ENCODE measurements around the gene FILIP1L.
"Not testable (repeated sequence)": the region's sequence is repeated elsewhere in the genome, so short reads cannot be mapped to it uniquely, and the experiment has no call there.

The FILIP1L gene

GRCh38 chr3:100096866-100097265, 17.4 kb downstream of the FILIP1L start:
- DNase-seq = no peak

- DNase-seq = not testable (repeated sequence)
Measured at GRCh38 chr3:100096286-100096685, 18.0 kb downstream of the FILIP1L start.

- DNase-seq = no peak
Measured at GRCh38 chr3:100093831-100094230, 20.5 kb downstream of the FILIP1L start.

DNA sequence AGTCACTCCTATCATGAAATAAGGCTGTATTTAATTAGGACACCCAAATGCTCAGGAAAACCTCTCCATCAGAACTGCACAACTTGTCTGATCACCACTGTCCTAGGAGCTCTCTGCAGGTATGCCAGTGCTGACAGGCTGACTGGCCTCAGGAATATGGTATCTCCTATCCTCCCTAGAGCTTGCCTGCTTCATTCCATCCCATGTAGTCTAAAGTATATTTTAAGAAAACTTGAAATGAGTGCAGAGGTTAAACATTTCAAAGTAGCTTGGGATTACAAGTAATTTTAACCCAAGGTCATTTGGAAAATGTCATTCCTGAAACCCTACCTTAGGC, 23.7 kb downstream of the FILIP1L start:
- no peak for DNase-seq

DNA sequence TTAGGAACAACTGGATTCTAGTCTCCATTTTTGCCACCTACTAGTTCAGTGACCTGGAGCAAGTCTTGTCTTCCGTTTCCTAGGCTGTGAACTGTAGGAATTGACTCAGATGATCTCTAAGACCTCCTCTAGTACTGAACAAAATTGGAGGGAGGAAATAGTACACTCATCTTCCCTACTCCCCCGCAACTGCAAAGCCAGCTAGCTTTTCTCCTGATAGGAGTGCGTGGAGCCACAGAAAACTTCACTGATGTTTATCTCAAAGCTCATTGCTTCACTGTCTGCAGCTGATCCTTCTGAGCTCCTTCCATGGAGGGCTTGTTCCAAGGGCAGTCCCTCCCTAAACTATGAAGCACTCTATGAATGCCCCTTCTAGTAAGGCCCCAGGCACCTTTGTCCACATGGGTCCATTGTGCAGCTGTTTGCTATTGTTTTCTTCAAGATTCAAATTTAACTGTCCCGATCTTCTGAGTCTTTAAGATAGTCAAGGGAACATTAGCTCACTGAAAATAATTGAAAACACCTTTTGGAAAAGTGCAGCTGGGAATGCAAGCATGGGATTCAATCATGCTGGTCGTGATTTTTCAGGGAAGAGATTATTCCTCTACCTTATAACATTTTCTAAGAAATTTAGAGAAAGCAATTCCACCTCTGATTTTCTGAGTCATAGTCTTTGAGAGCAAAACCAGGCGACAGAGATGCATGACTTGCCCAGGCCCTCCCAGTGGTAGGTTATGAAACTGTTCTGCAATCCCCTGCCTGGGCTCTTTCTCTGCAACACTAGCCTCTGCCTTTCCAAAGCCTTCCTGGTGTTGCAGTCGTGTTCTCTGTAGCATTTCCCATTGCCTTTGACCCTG, 24.3 kb downstream of the FILIP1L start:
- peak; percentile 70 to 90 for DNase-seq

DNA sequence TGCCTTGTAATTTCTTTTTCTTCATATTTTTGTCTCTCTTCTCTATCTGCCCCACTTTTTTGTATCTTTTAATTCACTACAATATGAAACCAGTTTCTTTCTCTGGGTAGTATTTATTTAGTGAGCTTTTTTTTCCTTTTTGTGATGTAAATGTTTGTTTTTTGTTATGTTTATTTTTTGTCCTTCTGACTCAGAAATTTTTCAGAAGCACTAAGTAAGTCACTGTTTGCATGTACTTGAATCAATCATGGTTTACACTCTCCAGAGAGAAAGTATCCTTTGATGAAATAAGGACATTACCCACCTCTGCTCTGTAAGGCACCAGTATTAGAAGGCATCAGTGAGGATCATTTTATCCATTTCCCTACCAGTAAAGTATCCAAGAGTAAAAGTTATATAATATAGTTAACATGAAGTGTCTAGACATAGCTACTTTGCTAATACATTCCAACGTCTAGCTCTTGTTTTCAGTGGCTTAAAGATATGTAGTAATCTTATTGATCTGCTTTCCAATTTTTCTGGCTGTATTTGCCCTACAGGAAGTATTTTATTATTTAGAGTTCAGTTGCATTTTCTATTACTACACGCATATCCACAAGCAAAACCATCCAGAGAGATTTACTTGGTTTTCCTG, 25.4 kb downstream of the FILIP1L start:
- no peak for DNase-seq

GRCh38 chr3:100087198-100087597, 27.1 kb downstream of the FILIP1L start:
- no peak for DNase-seq

DNA sequence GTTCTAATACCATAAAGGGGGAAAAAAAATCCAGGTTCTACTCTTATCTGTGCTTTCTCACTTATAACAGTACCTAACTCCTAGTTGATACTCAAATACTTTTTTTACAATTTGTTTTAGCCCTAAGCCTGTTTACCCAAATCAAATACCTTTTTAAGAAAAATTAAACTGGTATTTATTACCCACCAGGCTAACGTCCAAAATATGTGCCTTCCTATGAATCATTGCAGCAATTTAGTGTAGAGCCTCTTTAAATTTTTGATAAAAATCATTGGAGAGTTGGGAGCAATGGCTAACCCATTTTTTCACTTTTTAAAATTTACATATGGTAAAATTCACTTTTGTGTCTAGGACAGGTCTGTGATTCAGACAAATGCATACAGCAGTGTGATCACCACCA, 27.9 kb downstream of the FILIP1L start:
- no peak for DNase-seq

- peak; percentile 78 to 87 for DNase-seq
Measured at GRCh38 chr3:100084100-100084806, 30.0 kb downstream of the FILIP1L start.

DNA sequence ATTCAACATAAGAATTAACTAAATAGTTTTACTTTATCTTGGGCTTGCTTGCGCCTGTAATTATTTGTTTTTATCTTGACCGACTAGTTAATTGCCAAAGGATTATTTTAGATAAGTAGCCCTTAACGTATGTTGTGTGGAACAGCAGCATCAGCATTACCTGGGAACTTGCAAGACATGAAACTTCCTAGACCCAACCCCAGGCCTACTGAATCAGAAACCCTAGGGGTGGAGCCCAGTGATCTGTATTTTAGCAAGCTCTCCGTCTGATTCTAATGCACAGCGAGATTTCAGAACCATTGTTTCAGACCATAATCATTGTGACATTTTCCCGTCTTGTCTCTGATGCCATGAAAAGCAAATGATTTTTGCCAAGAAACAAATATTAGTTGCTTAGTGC, 31.1 kb downstream of the FILIP1L start:
- no peak for DNase-seq

DNA sequence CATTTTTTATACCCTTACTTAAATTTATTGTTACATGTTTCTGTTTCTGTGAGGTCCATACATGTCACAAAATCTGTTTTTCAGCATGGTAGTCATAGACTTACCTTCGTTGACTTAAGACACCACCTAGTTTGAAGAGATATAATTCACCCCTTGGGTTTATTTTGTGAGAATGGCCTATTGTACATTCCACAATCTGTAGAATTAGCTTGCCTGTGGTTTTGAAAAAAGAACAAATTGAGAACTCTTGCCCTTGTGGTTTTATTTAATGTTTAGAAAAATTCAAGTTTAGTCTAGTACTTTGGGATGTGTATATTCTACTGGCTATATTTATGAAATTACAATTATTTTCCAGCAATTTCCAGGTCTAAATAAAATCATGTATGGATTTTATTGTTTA, 31.6 kb downstream of the FILIP1L start:
- no peak for DNase-seq

DNA sequence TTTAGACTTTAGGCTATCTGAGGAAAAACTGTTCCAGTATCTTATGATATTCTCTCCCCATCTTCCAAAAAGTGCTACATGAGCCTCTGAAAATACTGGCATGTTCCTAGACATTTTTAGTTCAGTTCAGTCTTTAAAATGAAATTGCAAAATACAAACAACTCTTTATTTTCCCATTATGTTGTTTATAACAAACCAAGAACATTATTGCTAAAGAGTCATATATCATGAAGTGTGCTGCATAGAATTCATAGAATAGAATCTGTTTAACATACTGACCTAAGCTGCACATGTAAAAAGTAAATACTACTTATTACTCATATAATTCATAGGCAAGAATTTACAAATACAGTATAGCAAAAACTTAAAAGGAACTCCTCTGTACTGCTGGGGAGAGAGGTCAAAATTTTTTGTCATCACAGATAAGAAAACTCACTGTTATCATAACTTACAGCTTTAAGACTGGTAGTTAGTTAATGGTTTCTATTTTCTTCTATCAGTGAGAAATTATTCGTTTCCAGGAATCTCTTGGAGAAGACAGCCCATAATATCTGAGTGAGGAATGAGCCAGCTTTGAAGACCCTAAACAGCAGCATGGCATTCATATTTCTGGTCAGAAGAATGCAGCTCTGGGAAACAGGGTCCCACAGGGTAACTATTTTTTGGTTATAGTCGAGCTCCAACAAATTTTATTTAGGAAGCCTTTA, 32.2 kb downstream of the FILIP1L start:
- DNase-seq = no peak

DNA sequence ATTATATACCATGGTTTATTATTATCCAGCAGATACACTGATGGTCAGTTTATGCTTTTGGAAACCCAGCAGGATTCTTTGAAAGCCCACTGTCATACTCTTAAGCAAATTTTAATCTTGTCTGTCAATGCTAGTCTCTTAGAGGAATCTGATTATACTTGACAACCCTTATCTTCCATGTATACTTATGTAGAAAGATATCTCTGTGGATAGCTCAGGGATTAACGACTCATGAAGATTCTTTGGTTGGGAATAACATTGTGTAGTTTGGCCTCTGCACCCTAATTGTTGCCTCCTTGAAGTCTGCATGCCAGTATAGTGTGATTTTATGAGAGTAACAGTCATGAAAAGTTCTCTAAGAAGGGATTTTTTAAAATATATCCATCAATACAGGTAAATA, 33.0 kb downstream of the FILIP1L start:
- no peak for DNase-seq

DNA sequence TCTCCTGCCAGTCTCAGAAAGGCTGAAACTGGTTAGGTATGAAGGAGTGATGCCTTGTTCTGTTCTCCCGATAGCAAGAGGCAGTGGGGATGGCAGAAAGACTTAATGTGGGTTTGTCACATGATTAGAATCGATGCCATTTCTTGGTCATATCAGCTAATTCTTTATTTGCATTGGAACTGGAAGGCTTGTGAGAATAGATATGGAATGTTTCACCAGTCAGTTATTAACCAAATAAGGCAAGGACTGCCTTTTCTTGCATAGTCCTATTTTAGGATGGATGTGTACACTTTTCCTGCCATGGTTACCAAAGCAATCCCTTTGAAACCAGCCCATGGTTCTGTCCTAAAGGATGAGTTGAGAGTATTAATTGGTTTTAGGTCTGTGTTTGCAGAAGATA, 33.7 kb downstream of the FILIP1L start:
- no peak for DNase-seq

GRCh38 chr3:100079328-100079727, 35.0 kb downstream of the FILIP1L start:
- DNase-seq = no peak

GRCh38 chr3:100076731-100077529, 37.4 kb downstream of the FILIP1L start:
- no peak for DNase-seq

DNA sequence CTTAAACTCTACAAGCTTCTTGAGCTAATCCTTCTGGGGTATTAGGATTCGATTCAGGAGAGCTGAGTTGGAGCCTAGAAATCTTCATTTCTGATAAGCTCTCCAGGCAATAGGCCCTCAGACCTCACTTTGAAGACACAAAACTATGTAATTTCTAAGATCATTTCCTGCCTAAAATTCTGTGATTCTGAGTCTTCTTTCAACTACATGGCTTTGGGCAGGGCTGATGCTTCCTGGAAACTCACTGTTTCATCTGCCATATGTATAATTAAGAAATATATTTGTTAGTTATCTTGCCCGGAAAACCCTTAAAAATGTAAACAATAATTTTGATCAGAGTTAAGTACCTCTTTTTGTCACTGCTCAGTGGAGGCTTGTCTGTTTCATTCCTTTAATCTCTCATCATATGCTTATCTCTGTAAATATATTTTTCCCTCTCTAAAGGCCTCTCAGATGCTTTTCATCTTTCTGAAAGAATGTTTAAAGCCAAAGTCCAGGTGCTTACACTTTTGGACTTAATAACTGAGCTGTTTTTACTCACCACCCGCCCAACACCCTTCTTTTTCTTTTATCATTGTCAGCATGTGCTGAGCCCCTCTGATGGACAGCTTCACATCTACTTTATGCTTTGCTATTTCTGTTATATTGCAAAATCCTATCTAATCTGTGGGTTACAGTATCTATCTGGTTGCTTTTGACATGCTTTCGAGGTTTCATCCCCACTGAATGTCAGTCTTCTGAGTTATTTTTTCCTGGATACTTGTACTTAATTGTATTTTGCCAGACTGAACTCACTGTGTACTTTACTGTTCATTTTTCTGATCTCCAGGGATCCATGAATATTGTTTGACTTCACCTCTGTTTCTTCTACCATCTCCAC, 38.2 kb downstream of the FILIP1L start:
- no peak for DNase-seq

DNA sequence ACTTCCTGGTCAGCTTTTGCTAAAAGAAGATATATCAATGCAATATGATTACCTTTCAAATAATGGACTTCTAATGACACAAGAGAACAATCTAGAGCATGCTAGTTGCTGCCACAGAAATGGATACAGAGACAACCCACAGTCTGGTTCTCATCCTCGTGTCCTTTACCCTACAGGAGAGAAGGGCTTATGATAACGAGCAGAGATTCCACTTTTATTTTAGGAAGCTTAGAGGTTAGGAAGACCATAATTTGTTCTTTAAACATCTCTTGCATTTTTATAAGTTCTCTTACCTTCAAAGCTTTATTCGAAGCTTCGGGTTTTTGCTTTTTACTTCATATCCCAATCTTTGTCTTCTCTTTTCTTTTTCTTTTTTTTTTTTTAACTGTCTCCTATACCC, 39.1 kb downstream of the FILIP1L start:
- DNase-seq = no peak

DNA sequence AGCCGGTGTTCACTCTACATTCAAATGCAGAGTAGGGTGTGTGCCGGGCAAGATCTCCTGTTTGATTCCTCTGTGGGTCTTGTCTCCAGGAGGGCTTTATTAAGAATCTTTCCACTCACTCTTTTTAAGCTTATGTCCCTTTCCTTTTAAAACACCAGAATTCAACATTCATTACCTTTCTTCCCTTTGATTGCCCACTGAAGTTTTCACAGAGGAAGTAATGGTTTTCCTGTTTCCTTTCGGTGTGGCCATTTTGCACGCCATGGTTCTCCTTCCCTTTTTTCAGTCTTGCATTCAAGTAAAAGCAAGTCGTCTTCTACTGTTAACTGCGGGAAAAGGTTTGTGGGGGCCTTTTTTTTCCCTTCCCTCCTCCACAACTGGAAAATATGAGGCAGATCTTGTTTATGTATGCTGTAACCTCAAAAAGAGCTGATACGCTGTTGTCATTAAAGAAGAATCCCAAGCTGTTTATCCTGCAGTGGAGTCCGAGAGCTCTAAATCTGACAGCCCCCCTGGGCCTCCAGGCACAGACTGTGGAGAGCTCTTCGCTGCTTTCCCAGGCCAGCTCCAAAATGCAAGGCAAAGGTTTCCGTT, 40.5 kb downstream of the FILIP1L start:
- peak; percentile 87 to 91 for DNase-seq

- no peak for DNase-seq
Measured at GRCh38 chr3:100073049-100073713, 41.1 kb downstream of the FILIP1L start.

Measured in Kasumi-1 (cell line).